Kidney (tissue), 14 donors: ENCODE results near the gene PRLR. TPM values are rescaled to one million over a fixed set of nuclear protein-coding genes. Genes with fewer than 3 reads are reported as not detected.

Source experiments
- DNase-seq, 5 donors: peaks; one replicate each; pipeline ENCODE4 v3.0.0-alpha.2; 2013 to 2020
- FAIRE-seq: peaks from 2 replicates; lab custom pipeline; 2012; peaks lifted over from hg19 to GRCh38; lab: Jason Lieb, UNC
- H3K27ac ChIP-seq, 2 donors: one replicate each; pipeline ENCODE4 v1.7.0; 2013; ENCODE audit warnings: low read depth in 2 of 2, low read length in 2 of 2, inconsistent platforms in 1 of 2
- H3K27me3 ChIP-seq: one replicate; pipeline ENCODE4 v1.7.1; 2013; ENCODE audit warnings: low read length, inconsistent platforms; ENCODE audit not compliant: control insufficient read depth, insufficient read depth
- H3K36me3 ChIP-seq, 3 donors: one replicate each; pipeline versions ENCODE4 v1.7.0 to v1.7.1; 2013; ENCODE audit warnings: low read length in 3 of 3, control low read depth in 1 of 3, inconsistent platforms in 1 of 3; ENCODE audit not compliant: insufficient read depth in 3 of 3, control insufficient read depth in 2 of 3
- H3K4me1 ChIP-seq, 3 donors: one replicate each; pipeline versions ENCODE4 v1.7.0 to v1.7.1; 2013; ENCODE audit warnings: low read length in 3 of 3, inconsistent platforms in 1 of 3, low read depth in 1 of 3; ENCODE audit not compliant: control insufficient read depth in 2 of 3, insufficient read depth in 2 of 3
- H3K4me3 ChIP-seq, 3 donors: one replicate each; pipeline versions ENCODE4 v1.7.0 to v1.8.1; 2013; ENCODE audit warnings: low read length in 3 of 3, control low read depth in 1 of 3, inconsistent platforms in 1 of 3
- H3K9ac ChIP-seq, 3 donors: one replicate each; pipeline versions ENCODE4 v1.7.0 to v1.7.1; 2013; ENCODE audit warnings: low read length in 3 of 3, control low read depth in 1 of 3, inconsistent platforms in 1 of 3
- H3K9me3 ChIP-seq, 3 donors: one replicate each; pipeline versions ENCODE4 v1.7.0 to v1.7.1; 2013; ENCODE audit warnings: low read length in 3 of 3, control low read depth in 1 of 3, inconsistent platforms in 1 of 3; ENCODE audit not compliant: control insufficient read depth in 2 of 3, insufficient read depth in 1 of 3
- CTCF ChIP-seq: IDR thresholded peaks from 3 replicates; pipeline ENCODE4 v1.5.1; 2012; ENCODE audit warnings: mild to moderate bottlenecking, moderate library complexity, borderline replicate concordance; ENCODE audit not compliant: insufficient read depth; ENCODE audit errors: extremely low read depth
- intact Hi-C: fragments of 100-400 bp; cut with DNase I; formaldehyde crosslinking; loops from one replicate; pipeline ENCODE4 v1.11.1; 2022
- polyA plus RNA-seq: library from polyadenylated mRNA; stranded (reverse); fragments of 350-450 nt; fragmentation: Illumina TruSeq; extraction: RNeasy Lipid Tissue Mini Kit (QIAGEN cat#74804); gene quantifications from one replicate; pipeline ENCODE4 v1.2.3, GENCODE V29; 2014; ENCODE audit warnings: low read depth, low replicate concordance; ENCODE audit not compliant: insufficient read depth
- total RNA-seq: library from RNA; stranded (reverse); fragmentation: NEBNext Ultra II Directional; extraction: Animal tissue kit (Norgen Biotek cat#: 25700); gene quantifications from one replicate; pipeline ENCODE4 v1.2.1, GENCODE V29; 2021
- donor health status: control.
- donor health status: control.
- donor health status: control.
- donor health status: control.
- donor health status: control.
- donor health status: DM: yes; HTN: yes; CAD: no.
- donor health status: Normal renal cell carcinoma (clear cell type).

The PRLR gene
- total and polyA plus RNA-seq, 2 donors from 2014 or later = 6.3 to 9.3 TPM

DNA sequence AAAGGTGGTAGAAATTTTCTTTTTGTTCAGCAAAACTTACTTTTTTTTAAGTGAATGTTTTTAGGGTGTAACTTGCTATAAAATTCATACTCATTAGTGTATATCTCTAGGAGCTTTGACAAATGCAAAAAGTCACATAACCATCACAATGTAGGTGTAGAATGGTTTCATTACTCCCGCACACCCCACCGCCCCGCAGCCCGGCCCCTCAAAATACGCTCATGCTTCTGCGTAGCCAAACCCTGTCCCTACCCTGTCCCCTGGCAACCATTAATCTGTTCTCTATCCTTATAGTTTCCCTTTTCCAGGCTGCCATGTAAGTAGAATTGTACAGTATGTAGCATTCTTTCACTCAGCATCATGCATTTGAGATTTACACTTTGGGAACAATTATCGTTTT lies 9.2 kb upstream of the PRLR start:
- no peak for TF ChIP-seq CTCF
- Histone ChIP-seq H3K9ac (no peak overlapping the region), H3K4me1 (no peaks in the 10 kb centered on the region), H3K36me3 (no peaks in the 10 kb centered on the region), H3K27ac (no peak overlapping the region), H3K9me3 (no peaks in the 10 kb centered on the region), H3K4me3 (no peak overlapping the region), H3K27me3 (no peaks in the 10 kb centered on the region)
- DNase-seq = no peak
- no peak for FAIRE-seq
- intact Hi-C loops = no loop called here

- H3K4me3 ChIP-seq = no peak overlapping the region
- no peak for FAIRE-seq
- intact Hi-C loops = no loop called here
- no peak for DNase-seq
- no peaks in the 10 kb centered on the region for H3K9me3 ChIP-seq
- no peak for TF ChIP-seq CTCF
- no peaks in the 10 kb centered on the region for H3K27me3 ChIP-seq
- no peaks in the 10 kb centered on the region for H3K4me1 ChIP-seq
- H3K36me3 ChIP-seq = no peaks in the 10 kb centered on the region
- H3K9ac ChIP-seq = no peak overlapping the region
- H3K27ac ChIP-seq = no peak overlapping the region
Measured at GRCh38 chr5:35237580-35238376, 7.5 kb upstream of the PRLR start.

GRCh38 chr5:35236770-35237169 lies 6.5 kb upstream of the PRLR start:
- H3K27ac ChIP-seq = no peak overlapping the region
- no peak overlapping the region for H3K4me3 ChIP-seq
- intact Hi-C loops = no loop called here
- H3K27me3 ChIP-seq = no peaks in the 10 kb centered on the region
- DNase-seq = no peak
- no peak for FAIRE-seq
- no peaks in the 10 kb centered on the region for H3K36me3 ChIP-seq
- H3K9me3 ChIP-seq = no peaks in the 10 kb centered on the region
- no peak overlapping the region for H3K9ac ChIP-seq
- no peaks in the 10 kb centered on the region for H3K4me1 ChIP-seq
- TF ChIP-seq CTCF = no peak

DNA sequence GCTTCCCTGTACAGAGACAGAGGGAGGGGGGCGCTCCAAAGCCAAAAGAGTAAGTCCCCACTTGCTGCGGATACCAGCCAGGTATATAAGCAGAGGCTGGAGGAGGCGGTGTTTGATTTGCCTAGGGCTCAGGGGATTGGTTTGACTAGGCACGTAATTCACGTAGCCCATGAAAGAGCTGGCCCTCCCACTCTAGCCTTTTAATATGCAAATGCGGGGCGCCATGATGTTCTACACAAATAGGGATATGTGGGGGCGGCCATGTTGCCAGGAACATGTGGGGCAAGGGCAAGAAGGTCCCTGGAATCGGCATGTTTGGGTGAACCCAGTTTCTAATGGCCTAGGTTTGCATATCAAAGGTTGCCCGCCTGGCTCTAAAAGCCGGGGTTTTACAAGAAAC lies 3.3 kb upstream of the PRLR start:
- Histone ChIP-seq H3K36me3 (no peaks in the 10 kb centered on the region), H3K27ac (no peak overlapping the region), H3K27me3 (no peaks in the 10 kb centered on the region), H3K9me3 (no peaks in the 10 kb centered on the region), H3K4me1 (peaks cover 0 to 3% (median 0%) of the 10 kb centered on the region in 3 donors), H3K4me3 (no peak overlapping the region), H3K9ac (no peak overlapping the region)
- no peak for TF ChIP-seq CTCF
- DNase-seq (no peak), FAIRE-seq (no peak)
- intact Hi-C loops = no loop called here
